Central memory CD8-positive, alpha-beta T cell (primary cell): ENCODE results near the gene EBP.

ENCODE experiments used
- ATAC-seq: fragments of 150-1000 bp; cut with Tn5 transposase; replicated peaks from 2 replicates; pipeline ENCODE4 v1.10.0; 2022; ENCODE audit warnings: mild to moderate bottlenecking, moderate FRiP score, moderate number of reproducible peaks; ENCODE audit not compliant: poor library complexity, severe bottlenecking; ENCODE audit errors: extremely low read depth
- DNase-seq, 2 donors: peaks; one replicate each; pipeline ENCODE4 v3.0.0; 2021; ENCODE audit warnings: low spot score in 2 of 2
- H3K27ac Mint-ChIP-seq: one replicate; pipeline ENCODE4 v1.8.0; 2022; ENCODE audit warnings: low read depth, mild to moderate bottlenecking, moderate library complexity, mixed read lengths
- H3K27me3 Mint-ChIP-seq: one replicate; pipeline ENCODE4 v1.8.0; 2022; ENCODE audit warnings: mixed read lengths
- H3K36me3 Mint-ChIP-seq: one replicate; pipeline ENCODE4 v1.8.0; 2022; ENCODE audit warnings: mild to moderate bottlenecking, moderate library complexity, mixed read lengths; ENCODE audit not compliant: insufficient read depth
- H3K4me1 Mint-ChIP-seq: one replicate; pipeline ENCODE4 v1.8.0; 2022; ENCODE audit warnings: mixed read lengths
- H3K4me3 Mint-ChIP-seq: one replicate; pipeline ENCODE4 v1.8.0; 2022; ENCODE audit warnings: mild to moderate bottlenecking, moderate library complexity, mixed read lengths
- H3K9me3 Mint-ChIP-seq: one replicate; pipeline ENCODE4 v1.8.0; 2022; ENCODE audit warnings: mixed read lengths

EBP gene

GRCh38 chrX:48480583-48480982, 41.0 kb upstream of the EBP start:
- H3K4me3 Mint-ChIP-seq, result no peak overlapping the region
- ATAC-seq, result no peak
- H3K27me3 Mint-ChIP-seq, result no peaks in the 10 kb centered on the region
- H3K4me1 Mint-ChIP-seq, result peaks cover 24% of the 10 kb centered on the region
- no peak for DNase-seq
- peak overlapping the region; percentile 11 for H3K27ac Mint-ChIP-seq
- H3K9me3 Mint-ChIP-seq, result no peaks in the 10 kb centered on the region
- H3K36me3 Mint-ChIP-seq, result peaks cover 29% of the 10 kb centered on the region

GRCh38 chrX:48482526-48482925, 39.1 kb upstream of the EBP start:
- Mint-ChIP-seq H3K4me3 (no peak overlapping the region), H3K36me3 (peaks cover 24% of the 10 kb centered on the region), H3K9me3 (no peaks in the 10 kb centered on the region), H3K27me3 (no peaks in the 10 kb centered on the region), H3K4me1 (peaks cover 10% of the 10 kb centered on the region), H3K27ac (no peak overlapping the region)
- no peak for DNase-seq
- ATAC-seq, result no peak

- H3K9me3 Mint-ChIP-seq, result no peaks in the 10 kb centered on the region
- peaks cover 12% of the 10 kb centered on the region for H3K36me3 Mint-ChIP-seq
- H3K27ac Mint-ChIP-seq, result no peak overlapping the region
- H3K4me3 Mint-ChIP-seq, result no peak overlapping the region
- DNase-seq, result no peak
- no peaks in the 10 kb centered on the region for H3K4me1 Mint-ChIP-seq
- no peak for ATAC-seq
- H3K27me3 Mint-ChIP-seq, result no peaks in the 10 kb centered on the region
Observed at GRCh38 chrX:48487362-48487798, 34.2 kb upstream of the EBP start.

GRCh38 chrX:48488034-48488433, 33.6 kb upstream of the EBP start:
- H3K36me3 Mint-ChIP-seq, result peaks cover 8% of the 10 kb centered on the region
- H3K4me3 Mint-ChIP-seq, result no peak overlapping the region
- no peak overlapping the region for H3K27ac Mint-ChIP-seq
- H3K27me3 Mint-ChIP-seq, result no peaks in the 10 kb centered on the region
- no peak for ATAC-seq
- H3K9me3 Mint-ChIP-seq, result no peaks in the 10 kb centered on the region
- no peak for DNase-seq
- H3K4me1 Mint-ChIP-seq, result no peaks in the 10 kb centered on the region

- Mint-ChIP-seq H3K36me3 (peaks cover 2% of the 10 kb centered on the region), H3K9me3 (no peaks in the 10 kb centered on the region), H3K4me1 (no peaks in the 10 kb centered on the region), H3K27ac (no peak overlapping the region), H3K27me3 (no peaks in the 10 kb centered on the region), H3K4me3 (no peak overlapping the region)
- no peak for DNase-seq
- no peak for ATAC-seq
Observed at GRCh38 chrX:48489296-48489695, 32.3 kb upstream of the EBP start.

GRCh38 chrX:48489892-48490291, 31.7 kb upstream of the EBP start:
- H3K27ac Mint-ChIP-seq, result no peak overlapping the region
- no peaks in the 10 kb centered on the region for H3K27me3 Mint-ChIP-seq
- peaks cover 2% of the 10 kb centered on the region for H3K36me3 Mint-ChIP-seq
- ATAC-seq, result no peak
- no peaks in the 10 kb centered on the region for H3K9me3 Mint-ChIP-seq
- no peak for DNase-seq
- H3K4me1 Mint-ChIP-seq, result no peaks in the 10 kb centered on the region
- no peak overlapping the region for H3K4me3 Mint-ChIP-seq

GRCh38 chrX:48490661-48491060, 30.9 kb upstream of the EBP start:
- no peak for ATAC-seq
- Mint-ChIP-seq H3K27ac (no peak overlapping the region), H3K27me3 (no peaks in the 10 kb centered on the region), H3K9me3 (no peaks in the 10 kb centered on the region), H3K4me1 (no peaks in the 10 kb centered on the region), H3K36me3 (peaks cover 2% of the 10 kb centered on the region), H3K4me3 (no peak overlapping the region)
- no peak for DNase-seq

- DNase-seq (no peak), ATAC-seq (no peak)
- H3K36me3 Mint-ChIP-seq, result peaks cover 2% of the 10 kb centered on the region
- H3K27me3 Mint-ChIP-seq, result no peaks in the 10 kb centered on the region
- no peak overlapping the region for H3K4me3 Mint-ChIP-seq
- H3K4me1 Mint-ChIP-seq, result no peaks in the 10 kb centered on the region
- H3K27ac Mint-ChIP-seq, result no peak overlapping the region
- H3K9me3 Mint-ChIP-seq, result no peaks in the 10 kb centered on the region
Observed at GRCh38 chrX:48491809-48492208, 29.8 kb upstream of the EBP start.

DNA sequence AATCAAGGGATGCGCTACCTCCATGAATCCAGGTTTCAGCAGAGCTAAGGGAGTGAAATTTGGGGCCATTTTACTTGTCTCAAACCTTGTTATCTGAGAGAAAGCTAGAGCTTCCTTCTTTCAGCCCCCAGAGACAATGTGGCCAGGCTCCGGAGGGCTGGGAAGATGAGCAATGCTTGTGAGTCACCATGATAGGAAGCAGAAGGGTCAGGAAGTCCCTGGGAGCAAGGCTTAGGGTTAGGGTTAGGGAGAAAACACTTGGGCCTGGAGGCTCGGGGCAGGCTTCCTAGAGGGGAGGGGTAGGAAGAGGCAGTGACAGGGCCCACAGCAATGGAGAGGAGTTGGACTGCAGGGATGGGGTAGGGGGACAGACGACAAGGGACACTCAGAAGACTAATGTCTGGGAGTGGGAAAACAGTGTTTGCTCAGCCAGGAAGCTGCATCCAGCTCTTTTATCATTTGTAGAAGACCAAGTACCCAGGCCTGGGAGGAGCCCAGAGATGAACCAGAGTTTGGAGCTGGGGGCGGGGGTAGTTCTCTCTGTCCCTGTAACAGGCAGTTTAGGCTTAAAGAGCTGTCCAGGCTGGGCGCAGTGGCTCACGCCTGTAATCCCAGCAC, 29.2 kb upstream of the EBP start:
- no peaks in the 10 kb centered on the region for H3K36me3 Mint-ChIP-seq
- DNase-seq (no peak), ATAC-seq (no peak)
- H3K27me3 Mint-ChIP-seq, result no peaks in the 10 kb centered on the region
- no peaks in the 10 kb centered on the region for H3K9me3 Mint-ChIP-seq
- no peak overlapping the region for H3K4me3 Mint-ChIP-seq
- H3K27ac Mint-ChIP-seq, result no peak overlapping the region
- H3K4me1 Mint-ChIP-seq, result no peaks in the 10 kb centered on the region

- DNase-seq, result no peak
Observed at GRCh38 chrX:48493890-48494364, 27.7 kb upstream of the EBP start.

DNA sequence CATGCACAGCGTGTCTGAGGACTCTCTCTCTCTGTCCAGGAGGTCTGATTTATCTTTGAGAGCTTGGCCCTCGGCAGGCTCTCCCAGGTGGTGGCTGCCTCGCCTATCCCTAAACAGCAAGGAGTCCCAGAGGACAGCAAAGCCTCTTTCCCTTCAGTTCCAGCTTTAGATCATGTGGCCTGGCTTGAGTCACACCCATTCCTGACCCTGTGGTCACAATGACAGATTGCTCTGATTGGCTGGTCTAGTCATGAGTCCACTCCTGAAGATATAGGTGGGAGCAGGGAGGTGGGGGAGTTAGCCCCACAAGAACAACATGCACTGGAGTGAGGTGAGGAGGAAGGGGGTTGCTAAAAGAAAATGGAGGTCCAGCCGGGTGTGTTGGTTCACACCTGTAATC, 24.9 kb upstream of the EBP start:
- DNase-seq, result no peak
- H3K4me1 Mint-ChIP-seq, result no peaks in the 10 kb centered on the region
- H3K4me3 Mint-ChIP-seq, result no peak overlapping the region
- no peaks in the 10 kb centered on the region for H3K9me3 Mint-ChIP-seq
- no peak overlapping the region for H3K27ac Mint-ChIP-seq
- ATAC-seq, result no peak
- no peaks in the 10 kb centered on the region for H3K27me3 Mint-ChIP-seq
- H3K36me3 Mint-ChIP-seq, result no peaks in the 10 kb centered on the region

More at GRCh38 chrX:48493890-48494364, 27.7 kb upstream of the EBP start:
- no peak overlapping the region for H3K4me3 Mint-ChIP-seq
- no peak for ATAC-seq
- H3K27me3 Mint-ChIP-seq, result no peaks in the 10 kb centered on the region
- H3K36me3 Mint-ChIP-seq, result no peaks in the 10 kb centered on the region
- no peak overlapping the region for H3K27ac Mint-ChIP-seq
- H3K9me3 Mint-ChIP-seq, result no peaks in the 10 kb centered on the region
- no peaks in the 10 kb centered on the region for H3K4me1 Mint-ChIP-seq

GRCh38 chrX:48497871-48498270, 23.7 kb upstream of the EBP start:
- no peaks in the 10 kb centered on the region for H3K4me1 Mint-ChIP-seq
- ATAC-seq, result no peak
- no peaks in the 10 kb centered on the region for H3K27me3 Mint-ChIP-seq
- no peaks in the 10 kb centered on the region for H3K9me3 Mint-ChIP-seq
- H3K27ac Mint-ChIP-seq, result no peak overlapping the region
- no peaks in the 10 kb centered on the region for H3K36me3 Mint-ChIP-seq
- no peak overlapping the region for H3K4me3 Mint-ChIP-seq
- no peak for DNase-seq

DNA sequence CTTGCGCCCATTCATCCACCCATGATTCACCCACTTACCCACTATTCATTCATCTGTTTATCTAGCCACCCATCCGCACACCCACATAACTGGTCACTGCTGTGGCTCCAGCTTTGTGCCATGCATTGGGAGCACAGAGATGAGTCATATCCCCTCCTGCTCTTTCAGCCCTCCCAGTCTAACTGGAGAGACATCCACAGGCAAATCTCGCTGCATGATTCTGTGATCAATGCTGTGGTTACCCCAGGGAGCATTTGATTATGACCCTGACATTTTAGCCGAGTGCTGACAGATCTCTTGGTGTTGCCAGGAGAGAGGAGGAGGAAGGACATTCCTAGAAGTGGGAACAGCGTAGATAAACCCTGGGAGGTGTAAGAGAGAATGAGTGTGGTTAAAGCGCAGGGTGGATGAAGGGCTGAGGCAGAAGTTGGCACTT, 23.2 kb upstream of the EBP start:
- DNase-seq, result no peak
- H3K27ac Mint-ChIP-seq, result no peak overlapping the region
- ATAC-seq, result no peak
- no peaks in the 10 kb centered on the region for H3K4me1 Mint-ChIP-seq
- no peak overlapping the region for H3K4me3 Mint-ChIP-seq
- H3K36me3 Mint-ChIP-seq, result no peaks in the 10 kb centered on the region
- H3K27me3 Mint-ChIP-seq, result no peaks in the 10 kb centered on the region
- H3K9me3 Mint-ChIP-seq, result no peaks in the 10 kb centered on the region
